Osteoblast (primary cell): ENCODE data around the gene ARF3. TPM values are rescaled to one million over a fixed set of nuclear protein-coding genes. Genes with fewer than 3 reads are reported as not detected.

Experiments
- DNase-seq: peaks from one replicate; pipeline ENCODE4 v3.0.0; 2011; ENCODE audit warnings: low spot score, mixed read lengths; ENCODE audit not compliant: insufficient read length; ENCODE audit errors: missing footprints
- H2AFZ ChIP-seq: 2 replicates; pipeline ENCODE4 v1.6.0; 2011; ENCODE audit warnings: mild to moderate bottlenecking, low read length
- H3K27ac ChIP-seq: 2 replicates; pipeline ENCODE4 v1.5.1; 2011; ENCODE audit warnings: mild to moderate bottlenecking, low read depth, low read length, moderate library complexity
- H3K27me3 ChIP-seq: 2 replicates; pipeline ENCODE4 v1.6.0; 2012; ENCODE audit warnings: mild to moderate bottlenecking, control low read depth, inconsistent platforms, low read length, moderate library complexity; ENCODE audit not compliant: insufficient read depth
- H3K36me3 ChIP-seq: 2 replicates; pipeline ENCODE4 v1.5.1; 2011; ENCODE audit warnings: mild to moderate bottlenecking, low read length, control low read depth, moderate library complexity; ENCODE audit not compliant: insufficient read depth
- H3K4me1 ChIP-seq: 2 replicates; pipeline ENCODE4 v1.5.1; 2011; ENCODE audit warnings: mild to moderate bottlenecking, low read length, control low read depth, moderate library complexity; ENCODE audit not compliant: insufficient read depth
- H3K4me2 ChIP-seq: 2 replicates; pipeline ENCODE4 v1.6.0; 2011; ENCODE audit warnings: mild to moderate bottlenecking, low read length; ENCODE audit not compliant: insufficient read depth
- H3K4me3 ChIP-seq: fragments of 200-600 bp; sonication (generic); 3 replicates; pipeline ENCODE4 v1.5.1; 2012; ENCODE audit warnings: mild to moderate bottlenecking, low read length, inconsistent platforms; ENCODE audit not compliant: insufficient read depth
- H3K79me2 ChIP-seq: 2 replicates; pipeline ENCODE4 v1.6.0; 2012; ENCODE audit warnings: mild to moderate bottlenecking, low read length, control low read depth, inconsistent platforms; ENCODE audit not compliant: insufficient read depth
- H3K9me3 ChIP-seq: 2 replicates; pipeline ENCODE4 v1.5.1; 2011; ENCODE audit warnings: low read depth, low read length, control low read depth
- H4K20me1 ChIP-seq: 2 replicates; pipeline ENCODE4 v1.6.0; 2012; ENCODE audit warnings: mild to moderate bottlenecking, low read length, control low read depth; ENCODE audit not compliant: insufficient read depth
- total RNA-seq: library from RNA; depleted of rRNA; stranded (reverse); fragments of >200 nt; gene quantifications from 2 replicates; pipeline ENCODE4 v1.2.3, GENCODE V29; 2012
- TF ChIP-seq, protein P1 (sequence below): IDR thresholded peaks from 2 replicates; pipeline ENCODE4 v1.5.1; 2011; ENCODE audit warnings: mild to moderate bottlenecking, low read depth, low read length, moderate library complexity; ENCODE audit errors: extremely low read depth

Gene ARF3
- total RNA-seq, 1 donor = 53.9 TPM

DNA sequence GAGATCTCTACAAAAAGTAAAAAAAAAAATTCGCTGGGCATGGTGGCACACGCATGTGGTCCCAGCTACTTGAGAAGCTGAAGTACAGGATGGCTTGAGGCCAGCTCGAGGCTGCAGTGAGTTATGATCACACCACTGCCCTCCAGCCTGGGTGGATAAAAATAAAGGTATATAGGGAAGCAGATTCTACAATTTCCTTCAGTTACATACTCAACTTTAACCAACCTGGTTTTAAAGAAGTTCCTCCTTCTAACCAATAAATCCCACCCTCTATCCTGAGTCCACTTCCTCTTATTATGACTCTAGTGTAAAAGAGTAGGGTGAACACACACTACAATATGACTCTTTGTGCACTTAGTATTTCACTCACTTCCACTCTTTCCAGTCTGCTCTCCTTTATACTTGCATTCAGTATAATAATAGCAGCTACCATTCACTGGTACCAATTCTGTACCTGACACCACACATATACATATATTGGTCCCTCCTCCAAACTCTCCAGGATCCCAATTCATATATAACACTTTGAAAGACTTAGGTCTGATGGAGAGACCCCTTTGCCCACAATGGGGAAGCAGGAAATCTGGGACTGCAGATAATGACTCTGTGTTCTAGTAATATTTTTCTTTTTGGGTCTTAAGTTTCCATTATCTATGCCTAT lies 2.3 kb downstream of the ARF3 start:
- H3K4me3 ChIP-seq = no peak overlapping the region
- peaks cover 23% of the 10 kb centered on the region for H3K36me3 ChIP-seq
- no peaks in the 10 kb centered on the region for H3K27me3 ChIP-seq
- H3K4me1 ChIP-seq = peaks cover 14% of the 10 kb centered on the region
- H3K9me3 ChIP-seq = no peaks in the 10 kb centered on the region
- H3K4me2 ChIP-seq = peak overlapping the region; percentile 97
- no peak overlapping the region for H2AFZ ChIP-seq
- H3K79me2 ChIP-seq = peaks cover 72% of the 10 kb centered on the region
- H3K27ac ChIP-seq = no peak overlapping the region
- peak; percentile 66 for DNase-seq
- TF ChIP-seq, protein P1, sequence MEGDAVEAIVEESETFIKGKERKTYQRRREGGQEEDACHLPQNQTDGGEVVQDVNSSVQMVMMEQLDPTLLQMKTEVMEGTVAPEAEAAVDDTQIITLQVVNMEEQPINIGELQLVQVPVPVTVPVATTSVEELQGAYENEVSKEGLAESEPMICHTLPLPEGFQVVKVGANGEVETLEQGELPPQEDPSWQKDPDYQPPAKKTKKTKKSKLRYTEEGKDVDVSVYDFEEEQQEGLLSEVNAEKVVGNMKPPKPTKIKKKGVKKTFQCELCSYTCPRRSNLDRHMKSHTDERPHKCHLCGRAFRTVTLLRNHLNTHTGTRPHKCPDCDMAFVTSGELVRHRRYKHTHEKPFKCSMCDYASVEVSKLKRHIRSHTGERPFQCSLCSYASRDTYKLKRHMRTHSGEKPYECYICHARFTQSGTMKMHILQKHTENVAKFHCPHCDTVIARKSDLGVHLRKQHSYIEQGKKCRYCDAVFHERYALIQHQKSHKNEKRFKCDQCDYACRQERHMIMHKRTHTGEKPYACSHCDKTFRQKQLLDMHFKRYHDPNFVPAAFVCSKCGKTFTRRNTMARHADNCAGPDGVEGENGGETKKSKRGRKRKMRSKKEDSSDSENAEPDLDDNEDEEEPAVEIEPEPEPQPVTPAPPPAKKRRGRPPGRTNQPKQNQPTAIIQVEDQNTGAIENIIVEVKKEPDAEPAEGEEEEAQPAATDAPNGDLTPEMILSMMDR = no peak
- H4K20me1 ChIP-seq = peaks cover 47% of the 10 kb centered on the region

DNA sequence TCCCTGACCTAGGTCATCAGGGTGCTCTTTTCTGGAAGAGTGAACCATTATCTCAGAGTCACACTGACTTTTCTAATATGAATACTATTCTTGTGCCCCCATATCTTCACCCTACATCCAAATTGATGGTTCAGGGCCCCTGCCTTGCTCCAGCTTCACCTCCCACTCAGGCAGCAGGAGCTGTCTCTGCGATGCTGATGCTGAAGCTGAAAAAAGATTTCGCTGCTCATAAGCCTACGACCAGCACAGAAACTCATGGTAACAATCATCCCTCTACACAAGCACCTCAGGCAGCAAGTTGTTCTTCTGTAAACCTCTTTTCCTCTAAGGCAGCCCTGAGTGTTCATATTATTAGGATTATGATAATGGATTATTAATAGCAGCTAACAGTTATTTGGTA lies 3.2 kb downstream of the ARF3 start:
- Histone ChIP-seq H4K20me1 (peaks cover 48% of the 10 kb centered on the region), H3K27ac (no peak overlapping the region), H3K9me3 (no peaks in the 10 kb centered on the region), H3K4me1 (peaks cover 14% of the 10 kb centered on the region), H3K36me3 (peaks cover 28% of the 10 kb centered on the region), H2AFZ (no peak overlapping the region), H3K79me2 (peaks cover 80% of the 10 kb centered on the region), H3K4me3 (no peak overlapping the region), H3K27me3 (no peaks in the 10 kb centered on the region), H3K4me2 (no peak overlapping the region)
- no peak for DNase-seq
- TF ChIP-seq, protein P1 = no peak

DNA sequence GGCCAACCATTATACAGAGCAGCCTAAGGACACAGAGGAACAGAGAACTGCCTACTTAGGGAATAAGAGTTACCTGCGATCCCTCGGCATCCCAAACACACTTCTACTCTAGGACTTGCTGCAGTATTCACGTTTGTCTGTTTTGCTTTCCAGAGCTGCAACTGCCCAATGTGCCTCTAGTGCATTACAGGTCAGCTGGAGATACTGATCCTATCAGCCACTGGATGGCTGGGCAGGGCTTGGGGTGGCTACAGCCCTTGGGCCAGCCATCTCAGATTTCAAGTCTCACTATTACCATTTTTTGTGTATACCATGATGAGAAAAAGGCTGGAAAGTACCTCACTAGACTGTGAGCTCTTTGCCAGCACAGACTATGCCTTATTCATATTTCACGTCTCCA lies 4.6 kb downstream of the ARF3 start:
- H3K79me2 ChIP-seq = peaks cover 92% of the 10 kb centered on the region
- H3K27me3 ChIP-seq = no peaks in the 10 kb centered on the region
- no peaks in the 10 kb centered on the region for H3K9me3 ChIP-seq
- H3K4me3 ChIP-seq = no peak overlapping the region
- no peak for DNase-seq
- peaks cover 52% of the 10 kb centered on the region for H4K20me1 ChIP-seq
- TF ChIP-seq, protein P1 = no peak
- H3K27ac ChIP-seq = no peak overlapping the region
- peaks cover 10% of the 10 kb centered on the region for H3K4me1 ChIP-seq
- peaks cover 28% of the 10 kb centered on the region for H3K36me3 ChIP-seq
- H2AFZ ChIP-seq = no peak overlapping the region
- H3K4me2 ChIP-seq = no peak overlapping the region

DNA sequence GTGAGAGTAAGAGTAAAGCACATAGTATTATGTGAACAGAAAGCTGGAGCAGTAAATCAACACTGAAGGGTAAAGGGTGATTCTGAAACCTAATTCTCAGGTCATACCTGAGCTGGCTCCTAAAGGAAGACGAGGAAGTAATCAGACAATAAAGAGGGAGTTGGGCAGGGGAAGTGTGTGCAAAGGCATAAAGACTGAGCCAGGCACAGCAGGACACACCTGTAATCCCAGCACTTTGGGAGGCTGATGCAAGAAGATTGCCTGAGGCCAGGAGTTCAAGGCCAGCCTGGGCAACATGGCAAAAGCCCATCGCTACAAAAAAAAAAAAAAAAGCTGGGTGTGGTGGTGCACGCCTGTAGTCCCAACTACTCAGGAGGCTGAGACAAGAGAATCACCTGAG lies 9.6 kb downstream of the ARF3 start:
- peaks cover 53% of the 10 kb centered on the region for H4K20me1 ChIP-seq
- H3K4me3 ChIP-seq = no peak overlapping the region
- H3K4me2 ChIP-seq = no peak overlapping the region
- DNase-seq = no peak
- no peak overlapping the region for H3K27ac ChIP-seq
- peaks cover 92% of the 10 kb centered on the region for H3K79me2 ChIP-seq
- no peaks in the 10 kb centered on the region for H3K27me3 ChIP-seq
- H3K4me1 ChIP-seq = no peaks in the 10 kb centered on the region
- TF ChIP-seq, protein P1 = no peak
- H3K36me3 ChIP-seq = peaks cover 10% of the 10 kb centered on the region
- no peaks in the 10 kb centered on the region for H3K9me3 ChIP-seq
- no peak overlapping the region for H2AFZ ChIP-seq
